Left ventricle myocardium inferior (tissue), 1 donor: ENCODE data around the gene UTY. TPM values are rescaled to one million over a fixed set of nuclear protein-coding genes. Genes with fewer than 3 reads are reported as not detected.
A peak's percentile ranks its signal among the peaks of the same experiment; 100 is the strongest.

ENCODE experiments used
- DNase-seq: peaks from one replicate; pipeline ENCODE4 v3.0.0-alpha.2; 2020
- H3K27ac ChIP-seq: fragments of 200-600 bp; replicated peaks from 2 replicates; pipeline ENCODE4 v1.8.0; 2021
- H3K27me3 ChIP-seq: fragments of 200-600 bp; 2 replicates; pipeline ENCODE4 v1.8.0; 2021; ENCODE audit warnings: low read depth
- H3K36me3 ChIP-seq: fragments of 200-600 bp; 2 replicates; pipeline ENCODE4 v1.8.0; 2021
- H3K4me1 ChIP-seq: fragments of 200-600 bp; 2 replicates; pipeline ENCODE4 v1.8.0; 2021
- H3K4me3 ChIP-seq: fragments of 200-600 bp; 2 replicates; pipeline ENCODE4 v1.8.0; 2021; ENCODE audit warnings: mild to moderate bottlenecking, moderate library complexity
- H3K9me3 ChIP-seq: fragments of 200-600 bp; replicated peaks from 2 replicates; pipeline ENCODE4 v1.8.0; 2021
- CTCF ChIP-seq: fragments of 200-600 bp; IDR thresholded peaks from 2 replicates; pipeline ENCODE4 v1.8.0; 2021; ENCODE audit warnings: antibody characterized with exemption, mild to moderate bottlenecking, borderline replicate concordance
- intact Hi-C: fragments of 100-400 bp; cut with micrococcal nuclease; formaldehyde crosslinking; loops from one replicate; pipeline ENCODE4 v1.11.0; 2022
- total RNA-seq: library from RNA; stranded (reverse); fragmentation: NEBNext Ultra II Directional; extraction: Animal tissue kit (Norgen Biotek cat#: 25700); gene quantifications from one replicate; pipeline ENCODE4 v1.2.1, GENCODE V29; 2021
- donor health status: DM: no; HTN: yes; CAD: no; lungs with severe emphysema.

Gene UTY
- total RNA-seq, 1 donor from 2014 or later = 10.4 TPM

- intact Hi-C loops = no loop called here
- no peaks in the 10 kb centered on the region for H3K9me3 ChIP-seq
- H3K27me3 ChIP-seq = no peaks in the 10 kb centered on the region
- no peak overlapping the region for H3K27ac ChIP-seq
- H3K36me3 ChIP-seq = no peaks in the 10 kb centered on the region
- DNase-seq = no peak
- H3K4me3 ChIP-seq = no peak overlapping the region
- H3K4me1 ChIP-seq = peaks cover 18% of the 10 kb centered on the region
- no peak for TF ChIP-seq CTCF
These were observed 29.2 kb downstream of the UTY start for GRCh38 chrY:13450596-13451130.

- no peaks in the 10 kb centered on the region for H3K27me3 ChIP-seq
- no peak for DNase-seq
- H3K36me3 ChIP-seq = no peaks in the 10 kb centered on the region
- intact Hi-C loops = no loop called here
- peaks cover 13% of the 10 kb centered on the region for H3K4me1 ChIP-seq
- H3K27ac ChIP-seq = no peak overlapping the region
- TF ChIP-seq CTCF = no peak
- no peaks in the 10 kb centered on the region for H3K9me3 ChIP-seq
- H3K4me3 ChIP-seq = no peak overlapping the region
These were observed 34.3 kb downstream of the UTY start for GRCh38 chrY:13445566-13445965.

GRCh38 chrY:13443146-13443545 is 36.7 kb downstream of the UTY start:
- no peaks in the 10 kb centered on the region for H3K36me3 ChIP-seq
- H3K4me3 ChIP-seq = no peak overlapping the region
- no peaks in the 10 kb centered on the region for H3K9me3 ChIP-seq
- no peak for DNase-seq
- intact Hi-C loops = no loop called here
- H3K27ac ChIP-seq = no peak overlapping the region
- no peaks in the 10 kb centered on the region for H3K27me3 ChIP-seq
- H3K4me1 ChIP-seq = peaks cover 9% of the 10 kb centered on the region
- TF ChIP-seq CTCF = no peak

- H3K4me3 ChIP-seq = no peak overlapping the region
- no peak for TF ChIP-seq CTCF
- no peak for DNase-seq
- no peaks in the 10 kb centered on the region for H3K36me3 ChIP-seq
- H3K4me1 ChIP-seq = peaks cover 9% of the 10 kb centered on the region
- no peak overlapping the region for H3K27ac ChIP-seq
- no peaks in the 10 kb centered on the region for H3K9me3 ChIP-seq
- intact Hi-C loops = no loop called here
- H3K27me3 ChIP-seq = no peaks in the 10 kb centered on the region
These were observed 39.0 kb downstream of the UTY start for GRCh38 chrY:13440811-13441210.

GRCh38 chrY:13435968-13436937 is 43.6 kb downstream of the UTY start:
- H3K4me3 ChIP-seq = peak overlapping the region; percentile 63
- H3K27ac ChIP-seq = peak overlapping the region; percentile 77
- no peaks in the 10 kb centered on the region for H3K36me3 ChIP-seq
- H3K4me1 ChIP-seq = peaks cover 8% of the 10 kb centered on the region
- intact Hi-C loops = no loop called here
- peak; percentile 32 for DNase-seq
- peaks cover 8% of the 10 kb centered on the region for H3K9me3 ChIP-seq
- H3K27me3 ChIP-seq = no peaks in the 10 kb centered on the region
- TF ChIP-seq CTCF = peak; percentile 63
